Suprapubic skin (tissue), 3 donors: ENCODE data around the gene RTBDN.

Source experiments
- EP300 ChIP-seq: sonication (generic); formaldehyde crosslinking; IDR thresholded peaks from one replicate; pipeline ENCODE4 v1.6.1; 2017; ENCODE audit warnings: antibody characterized with exemption
- TF ChIP-seq, protein P1 (sequence below), 2 donors: fragments of 200-600 bp in 1 of 2; fragments of 450-650 bp in 1 of 2; sonication (generic) in 1 of 2; IDR thresholded peaks; one replicate each; pipeline ENCODE4 v1.5.1; 2016 to 2019; ENCODE audit warnings: antibody characterized with exemption in 2 of 2, mild to moderate bottlenecking in 1 of 2, moderate library complexity in 1 of 2

DNA sequence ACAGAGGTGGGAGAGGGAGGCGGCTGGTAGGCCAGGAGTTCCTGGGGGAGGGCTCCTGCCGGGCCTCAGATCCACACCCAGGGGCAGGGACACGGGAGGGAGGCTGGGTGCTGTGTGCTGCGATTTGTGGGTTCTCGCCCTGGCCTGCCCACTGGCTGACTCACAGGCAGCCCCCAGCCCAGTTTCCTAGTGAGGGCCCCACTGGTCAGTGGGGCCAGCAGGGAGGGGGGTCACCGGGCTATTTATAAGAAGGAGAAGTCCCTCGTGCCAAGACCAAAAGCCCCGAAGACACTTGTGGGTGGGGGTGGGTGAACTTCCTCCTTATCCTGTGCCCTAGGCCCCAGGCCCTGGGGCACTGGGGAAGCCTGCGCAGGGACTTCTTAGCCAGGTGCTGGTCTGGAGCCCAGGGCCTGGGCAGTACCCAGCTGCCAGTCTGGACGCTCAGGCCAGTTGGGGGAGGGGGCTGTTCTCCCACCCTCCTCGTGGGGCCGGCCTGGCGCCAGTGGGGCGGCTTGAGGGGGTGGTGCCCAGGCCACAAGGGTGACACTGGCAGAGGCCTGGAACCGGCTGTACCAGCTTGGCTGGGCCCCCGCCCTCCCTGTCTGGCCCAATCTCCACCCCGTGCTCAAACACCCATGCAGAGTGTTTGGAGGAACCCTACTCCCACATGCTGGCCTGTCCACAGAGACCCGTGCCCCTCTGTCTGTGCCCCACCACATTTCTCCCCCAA is 48.1 kb downstream of the RTBDN start:
- TF ChIP-seq, protein P1, sequence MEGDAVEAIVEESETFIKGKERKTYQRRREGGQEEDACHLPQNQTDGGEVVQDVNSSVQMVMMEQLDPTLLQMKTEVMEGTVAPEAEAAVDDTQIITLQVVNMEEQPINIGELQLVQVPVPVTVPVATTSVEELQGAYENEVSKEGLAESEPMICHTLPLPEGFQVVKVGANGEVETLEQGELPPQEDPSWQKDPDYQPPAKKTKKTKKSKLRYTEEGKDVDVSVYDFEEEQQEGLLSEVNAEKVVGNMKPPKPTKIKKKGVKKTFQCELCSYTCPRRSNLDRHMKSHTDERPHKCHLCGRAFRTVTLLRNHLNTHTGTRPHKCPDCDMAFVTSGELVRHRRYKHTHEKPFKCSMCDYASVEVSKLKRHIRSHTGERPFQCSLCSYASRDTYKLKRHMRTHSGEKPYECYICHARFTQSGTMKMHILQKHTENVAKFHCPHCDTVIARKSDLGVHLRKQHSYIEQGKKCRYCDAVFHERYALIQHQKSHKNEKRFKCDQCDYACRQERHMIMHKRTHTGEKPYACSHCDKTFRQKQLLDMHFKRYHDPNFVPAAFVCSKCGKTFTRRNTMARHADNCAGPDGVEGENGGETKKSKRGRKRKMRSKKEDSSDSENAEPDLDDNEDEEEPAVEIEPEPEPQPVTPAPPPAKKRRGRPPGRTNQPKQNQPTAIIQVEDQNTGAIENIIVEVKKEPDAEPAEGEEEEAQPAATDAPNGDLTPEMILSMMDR (IDR thresholded peaks at IDR 0.05): no peak
- TF ChIP-seq EP300: no peak
